Upper lobe of right lung (tissue), 1 donor: Measurements from ENCODE around the gene PDGFRB. TPM values are rescaled to one million over a fixed set of nuclear protein-coding genes. Genes with fewer than 3 reads are reported as not detected.

ENCODE experiments used
- ATAC-seq: fragments of 200-7000 bp; cut with Tn5 transposase; one replicate; pipeline ENCODE4 v1.9.1; 2020; ENCODE audit warnings: mild to moderate bottlenecking, moderate library complexity
- DNase-seq: peaks from one replicate; pipeline ENCODE4 v3.0.0-alpha.2; 2020
- H3K27ac ChIP-seq: fragments of 200-600 bp; one replicate; pipeline ENCODE4 v1.8.0; 2022
- H3K27me3 ChIP-seq: fragments of 200-600 bp; one replicate; pipeline ENCODE4 v1.8.0; 2022; ENCODE audit warnings: mild to moderate bottlenecking
- H3K36me3 ChIP-seq: fragments of 200-600 bp; one replicate; pipeline ENCODE4 v1.8.0; 2022
- H3K4me1 ChIP-seq: fragments of 200-600 bp; one replicate; pipeline ENCODE4 v1.8.0; 2022
- H3K4me3 ChIP-seq: fragments of 200-600 bp; one replicate; pipeline ENCODE4 v1.8.0; 2022; ENCODE audit warnings: mild to moderate bottlenecking
- H3K9me3 ChIP-seq: fragments of 200-600 bp; one replicate; pipeline ENCODE4 v1.8.0; 2022
- intact Hi-C: fragments of 100-400 bp; cut with DNase I; formaldehyde crosslinking; loops from one replicate; pipeline ENCODE4 v1.11.0; 2022
- total RNA-seq: library from RNA; stranded (reverse); fragmentation: NEBNext Ultra II Directional; extraction: Animal tissue kit (Norgen Biotek cat#: 25700); gene quantifications from one replicate; pipeline ENCODE4 v1.2.1, GENCODE V29; 2021
- TF ChIP-seq, protein P1 (sequence below): fragments of 200-600 bp; IDR thresholded peaks from one replicate; pipeline ENCODE4 v1.8.0; 2022; ENCODE audit warnings: antibody characterized with exemption
- donor health status: DM: no; HTN: yes; CAD: no; lungs with severe emphysema.

The PDGFRB gene
- total RNA-seq, 1 donor from 2014 or later: 120 TPM

DNA sequence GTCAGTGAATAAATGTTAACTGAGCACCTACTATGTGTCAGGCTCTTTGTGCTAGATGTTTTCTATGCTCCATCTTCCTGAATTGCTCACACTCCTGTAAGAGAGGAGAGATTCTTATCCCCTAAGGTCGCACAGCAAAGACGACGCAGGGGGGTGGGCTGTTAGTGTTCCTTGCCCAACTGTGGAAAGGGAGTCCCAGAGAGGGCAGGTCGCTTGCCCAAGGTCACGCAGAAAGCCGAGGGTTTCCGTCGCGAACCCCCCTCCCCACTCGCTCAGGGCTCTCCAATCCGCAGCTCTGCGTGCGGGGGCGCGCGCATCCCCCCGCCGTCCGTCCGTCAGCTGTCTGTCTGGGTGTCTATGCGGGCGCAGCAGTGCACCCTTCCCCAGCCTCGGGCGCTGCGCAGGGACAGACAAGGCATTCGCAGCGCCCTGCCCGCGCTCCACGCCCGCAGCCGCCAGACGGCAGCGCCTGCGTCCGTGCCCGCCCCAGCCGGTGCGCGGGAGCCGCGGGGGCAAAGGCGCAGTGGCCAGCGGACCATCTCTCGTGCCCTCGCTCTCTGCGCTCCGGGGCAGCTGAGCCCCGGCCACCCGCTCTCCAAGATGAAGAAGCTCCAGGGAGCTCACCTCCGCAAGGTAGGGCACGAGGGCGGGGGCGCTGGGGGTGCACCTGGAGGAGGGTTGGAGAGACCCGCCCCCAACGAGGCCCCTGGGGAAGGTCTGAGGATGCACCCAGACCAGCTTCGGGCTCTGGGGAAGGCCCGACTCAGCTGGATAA lies 34.3 kb upstream of the PDGFRB start, which contains the start of gene SLC6A7:
Gene SLC6A7, plus strand, starts transcription at position 335 of the 775 bp plus-strand sequence. Its CDS starts 266 bp downstream, at position 601.
- no peak within 1 kb of the TSS for H3K27ac ChIP-seq
- H3K36me3 ChIP-seq: no peaks in the 10 kb centered on the region
- H3K4me1 ChIP-seq: no peaks in the 10 kb centered on the region
- TF ChIP-seq, protein P1, sequence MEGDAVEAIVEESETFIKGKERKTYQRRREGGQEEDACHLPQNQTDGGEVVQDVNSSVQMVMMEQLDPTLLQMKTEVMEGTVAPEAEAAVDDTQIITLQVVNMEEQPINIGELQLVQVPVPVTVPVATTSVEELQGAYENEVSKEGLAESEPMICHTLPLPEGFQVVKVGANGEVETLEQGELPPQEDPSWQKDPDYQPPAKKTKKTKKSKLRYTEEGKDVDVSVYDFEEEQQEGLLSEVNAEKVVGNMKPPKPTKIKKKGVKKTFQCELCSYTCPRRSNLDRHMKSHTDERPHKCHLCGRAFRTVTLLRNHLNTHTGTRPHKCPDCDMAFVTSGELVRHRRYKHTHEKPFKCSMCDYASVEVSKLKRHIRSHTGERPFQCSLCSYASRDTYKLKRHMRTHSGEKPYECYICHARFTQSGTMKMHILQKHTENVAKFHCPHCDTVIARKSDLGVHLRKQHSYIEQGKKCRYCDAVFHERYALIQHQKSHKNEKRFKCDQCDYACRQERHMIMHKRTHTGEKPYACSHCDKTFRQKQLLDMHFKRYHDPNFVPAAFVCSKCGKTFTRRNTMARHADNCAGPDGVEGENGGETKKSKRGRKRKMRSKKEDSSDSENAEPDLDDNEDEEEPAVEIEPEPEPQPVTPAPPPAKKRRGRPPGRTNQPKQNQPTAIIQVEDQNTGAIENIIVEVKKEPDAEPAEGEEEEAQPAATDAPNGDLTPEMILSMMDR: no peak
- DNase-seq (no peak), ATAC-seq (no peak)
- H3K9me3 ChIP-seq: no peaks in the 10 kb centered on the region
- H3K27me3 ChIP-seq: peaks cover 22% of the 10 kb centered on the region
- H3K4me3 ChIP-seq: no peak within 1 kb of the TSS
- intact Hi-C loops: no loop called here

- Histone ChIP-seq H3K4me3 (no peak overlapping the region), H3K27ac (no peak overlapping the region), H3K27me3 (peaks cover 22% of the 10 kb centered on the region), H3K9me3 (no peaks in the 10 kb centered on the region), H3K36me3 (no peaks in the 10 kb centered on the region), H3K4me1 (no peaks in the 10 kb centered on the region)
- intact Hi-C loops: no loop called here
- ATAC-seq: no peak
- TF ChIP-seq, protein P1: no peak
- DNase-seq: no peak
Observed at GRCh38 chr5:150189326-150189725, 33.7 kb upstream of the PDGFRB start.

GRCh38 chr5:150188146-150188842 lies 32.6 kb upstream of the PDGFRB start:
- intact Hi-C loops: no loop called here
- TF ChIP-seq, protein P1: no peak
- no peak for ATAC-seq
- Histone ChIP-seq H3K4me3 (no peak overlapping the region), H3K27ac (no peak overlapping the region), H3K36me3 (no peaks in the 10 kb centered on the region), H3K27me3 (peaks cover 22% of the 10 kb centered on the region), H3K9me3 (no peaks in the 10 kb centered on the region), H3K4me1 (no peaks in the 10 kb centered on the region)
- DNase-seq: no peak

GRCh38 chr5:150186897-150187296 lies 31.3 kb upstream of the PDGFRB start:
- Histone ChIP-seq H3K36me3 (no peaks in the 10 kb centered on the region), H3K9me3 (no peaks in the 10 kb centered on the region), H3K4me1 (no peaks in the 10 kb centered on the region), H3K27ac (no peak overlapping the region), H3K27me3 (peaks cover 22% of the 10 kb centered on the region), H3K4me3 (no peak overlapping the region)
- intact Hi-C loops: no loop called here
- no peak for ATAC-seq
- DNase-seq: no peak
- TF ChIP-seq, protein P1: no peak

DNA sequence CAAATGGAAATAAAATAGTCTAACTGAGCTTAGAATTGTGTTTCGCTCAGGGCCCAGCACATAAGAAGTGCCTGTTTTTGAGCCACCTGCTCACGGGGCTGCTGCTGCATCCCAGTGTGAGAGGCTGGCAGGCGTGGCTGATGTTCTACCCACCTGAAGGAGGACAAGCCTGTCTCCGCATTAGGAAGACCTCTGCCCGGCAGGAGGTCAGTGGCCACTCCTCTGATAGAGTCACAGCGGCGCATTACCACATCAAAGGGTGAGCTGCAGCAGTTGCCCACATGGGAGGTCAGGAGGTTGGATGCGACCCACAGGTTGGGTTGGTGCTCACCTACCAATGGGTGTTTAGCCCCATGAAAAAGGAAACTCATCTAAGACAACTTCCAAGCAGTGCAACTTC lies 30.5 kb upstream of the PDGFRB start:
- intact Hi-C loops: no loop called here
- Histone ChIP-seq H3K9me3 (no peaks in the 10 kb centered on the region), H3K4me3 (no peak overlapping the region), H3K27ac (no peak overlapping the region), H3K4me1 (peaks cover 5% of the 10 kb centered on the region), H3K27me3 (peaks cover 22% of the 10 kb centered on the region), H3K36me3 (no peaks in the 10 kb centered on the region)
- ATAC-seq: no peak
- TF ChIP-seq, protein P1: no peak
- no peak for DNase-seq
